NB4 (cell line): ENCODE data around the gene CUEDC2.

ENCODE experiments used
- MYC ChIP-seq: IDR thresholded peaks from 2 replicates; pipeline ENCODE4 v1.6.1; 2011; ENCODE audit warnings: low read depth, low read length
- POLR2A ChIP-seq: IDR thresholded peaks from 2 replicates; pipeline ENCODE4 v1.6.1; 2011; ENCODE audit warnings: mild to moderate bottlenecking; ENCODE audit not compliant: insufficient read length; ENCODE audit errors: extremely low read depth
- TF ChIP-seq, protein P1 (sequence below): IDR thresholded peaks from one replicate; pipeline ENCODE4 v1.5.1; 2012; ENCODE audit warnings: low read depth, low read length

DNA sequence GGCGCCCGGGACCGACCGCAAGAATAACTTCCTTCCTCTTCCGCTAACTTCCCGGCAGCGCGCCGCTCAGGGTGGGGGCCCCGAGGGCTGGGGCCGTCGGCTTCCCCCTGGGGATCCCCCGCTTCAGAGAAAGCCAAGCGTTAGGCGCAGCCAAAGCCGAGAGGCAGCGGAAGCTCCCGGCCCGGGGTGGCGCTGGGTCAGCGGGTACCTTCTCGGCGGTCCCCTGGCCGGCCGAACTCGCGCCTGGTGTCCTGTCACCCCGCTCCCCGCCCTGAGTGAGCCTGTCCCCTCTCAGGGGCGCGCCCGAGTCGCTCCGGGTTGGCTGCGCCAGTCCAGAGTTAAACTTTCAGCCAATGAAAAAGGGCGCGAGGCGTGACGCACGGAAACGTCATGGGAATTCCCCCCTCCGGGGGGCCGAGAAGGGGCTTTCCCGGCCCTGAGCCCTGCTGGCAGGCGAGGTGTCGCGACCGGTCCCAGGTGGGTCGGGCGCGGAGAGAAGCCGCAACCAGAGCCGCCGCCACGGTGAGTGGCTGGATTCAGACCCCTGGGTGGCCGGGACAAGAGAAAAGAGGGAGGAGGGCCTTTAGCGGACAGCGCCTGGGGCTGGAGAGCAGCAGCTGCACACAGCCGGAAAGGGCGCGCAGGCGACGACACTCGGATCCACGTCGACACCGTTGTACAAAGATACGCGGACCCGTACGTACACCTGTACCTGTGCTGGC is 38.1 kb downstream of the CUEDC2 start:
- TF ChIP-seq, protein P1, sequence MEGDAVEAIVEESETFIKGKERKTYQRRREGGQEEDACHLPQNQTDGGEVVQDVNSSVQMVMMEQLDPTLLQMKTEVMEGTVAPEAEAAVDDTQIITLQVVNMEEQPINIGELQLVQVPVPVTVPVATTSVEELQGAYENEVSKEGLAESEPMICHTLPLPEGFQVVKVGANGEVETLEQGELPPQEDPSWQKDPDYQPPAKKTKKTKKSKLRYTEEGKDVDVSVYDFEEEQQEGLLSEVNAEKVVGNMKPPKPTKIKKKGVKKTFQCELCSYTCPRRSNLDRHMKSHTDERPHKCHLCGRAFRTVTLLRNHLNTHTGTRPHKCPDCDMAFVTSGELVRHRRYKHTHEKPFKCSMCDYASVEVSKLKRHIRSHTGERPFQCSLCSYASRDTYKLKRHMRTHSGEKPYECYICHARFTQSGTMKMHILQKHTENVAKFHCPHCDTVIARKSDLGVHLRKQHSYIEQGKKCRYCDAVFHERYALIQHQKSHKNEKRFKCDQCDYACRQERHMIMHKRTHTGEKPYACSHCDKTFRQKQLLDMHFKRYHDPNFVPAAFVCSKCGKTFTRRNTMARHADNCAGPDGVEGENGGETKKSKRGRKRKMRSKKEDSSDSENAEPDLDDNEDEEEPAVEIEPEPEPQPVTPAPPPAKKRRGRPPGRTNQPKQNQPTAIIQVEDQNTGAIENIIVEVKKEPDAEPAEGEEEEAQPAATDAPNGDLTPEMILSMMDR = peak; percentile 85
- TF ChIP-seq POLR2A (peak; percentile 14), MYC (peak; percentile 50; the same call in 1 of the 2 replicates)
